IMR-90 (cell line): Measurements from ENCODE around the gene ACYP1. TPM values are rescaled to one million over a fixed set of nuclear protein-coding genes. Genes with fewer than 3 reads are reported as not detected.
A peak's percentile ranks its signal among the peaks of the same experiment; 100 is the strongest.

Experiments
- ATAC-seq: fragments of 200-7000 bp; cut with Tn5 transposase; 2 replicates; pipeline ENCODE4 v1.9.1; 2020; ENCODE audit warnings: low read depth, mild to moderate bottlenecking, moderate library complexity
- BruUV-seq: library from RNA; stranded (reverse); fragments of 400-500 nt; replicated peaks from 2 replicates; lab custom pipeline; 2021; lab: Mats Ljungman, UMichigan
- CTCF ChIA-PET: fragments of 300-600 bp; formaldehyde crosslinking; extraction: SDS; loops from one replicate; lab custom pipeline; 2021; ENCODE audit warnings: antibody characterized with exemption; lab: Yijun Ruan, JAX
- POLR2A ChIA-PET: fragments of 300-600 bp; sonication (Branson Sonifier 250); formaldehyde crosslinking; loops from one replicate; lab custom pipeline; 2022; ENCODE audit warnings: antibody characterized with exemption; ENCODE audit not compliant: unreplicated experiment; lab: Charles Lee
- DNase-seq: peaks from one replicate; pipeline ENCODE4 v3.0.0; 2013
- H2AFZ ChIP-seq: replicated peaks from 2 replicates; pipeline ENCODE3; 2013; ENCODE audit warnings: low read length, mild to moderate bottlenecking; ENCODE audit not compliant: poor library complexity
- H2AK5ac ChIP-seq: 2 replicates; pipeline ENCODE4 v1.6.1; 2013; ENCODE audit warnings: low read depth, low read length, inconsistent platforms
- H2AK9ac ChIP-seq: replicated peaks from 2 replicates; pipeline ENCODE3; 2013; ENCODE audit warnings: mild to moderate bottlenecking, low read depth, low read length, moderate library complexity; ENCODE audit not compliant: poor library complexity
- H2BK120ac ChIP-seq: 2 replicates; pipeline ENCODE4 v1.6.1; 2013; ENCODE audit warnings: low read depth, low read length, inconsistent platforms
- H2BK15ac ChIP-seq: 3 replicates; pipeline ENCODE4 v1.6.1; 2013; ENCODE audit warnings: low read depth, low read length, inconsistent platforms
- H2BK20ac ChIP-seq: 2 replicates; pipeline ENCODE4 v1.6.1; 2013; ENCODE audit warnings: low read depth, mild to moderate bottlenecking, inconsistent platforms, low read length, moderate library complexity
- H2BK5ac ChIP-seq: 2 replicates; pipeline ENCODE4 v1.6.1; 2013; ENCODE audit warnings: mild to moderate bottlenecking, low read depth, low read length, inconsistent platforms; ENCODE audit not compliant: poor library complexity, severe bottlenecking
- H3K14ac ChIP-seq: replicated peaks from 2 replicates; pipeline ENCODE4 v1.6.1; 2013; ENCODE audit warnings: low read depth, low read length, inconsistent platforms
- H3K18ac ChIP-seq: 2 replicates; pipeline ENCODE4 v1.6.1; 2013; ENCODE audit warnings: low read depth, low read length, control low read depth
- H3K23ac ChIP-seq: 2 replicates; pipeline ENCODE4 v1.6.1; 2013; ENCODE audit warnings: low read depth, low read length, inconsistent platforms
- H3K27ac ChIP-seq: 2 replicates; pipeline ENCODE4 v1.5.1; 2013; ENCODE audit warnings: mild to moderate bottlenecking, control low read depth, low read length; ENCODE audit not compliant: insufficient read depth
- H3K27me3 ChIP-seq: 2 replicates; pipeline ENCODE4 v1.6.1; 2013; ENCODE audit warnings: low read length; ENCODE audit not compliant: control insufficient read depth, insufficient read depth
- H3K36me3 ChIP-seq: 2 replicates; pipeline ENCODE4 v1.6.1; 2013; ENCODE audit warnings: low read length, mixed read lengths; ENCODE audit not compliant: control insufficient read depth, insufficient read depth
- H3K4ac ChIP-seq: 2 replicates; pipeline ENCODE4 v1.6.1; 2013; ENCODE audit warnings: low read depth, low read length, inconsistent platforms
- H3K4me1 ChIP-seq: 2 replicates; pipeline ENCODE4 v1.6.1; 2013; ENCODE audit warnings: low read length, mixed read lengths; ENCODE audit not compliant: control insufficient read depth, insufficient read depth
- H3K4me2 ChIP-seq: 2 replicates; pipeline ENCODE4 v1.6.1; 2013; ENCODE audit warnings: low read depth, mild to moderate bottlenecking, control low read depth, low read length, moderate library complexity
- H3K4me3 ChIP-seq: 2 replicates; pipeline ENCODE4 v1.5.1; 2013; ENCODE audit warnings: low read depth, mild to moderate bottlenecking, control low read depth, low read length, moderate library complexity; ENCODE audit not compliant: insufficient read depth
- H3K56ac ChIP-seq: 2 replicates; pipeline ENCODE4 v1.6.1; 2013; ENCODE audit warnings: low read length, inconsistent platforms; ENCODE audit not compliant: insufficient read depth; ENCODE audit errors: extremely low read depth
- H3K79me1 ChIP-seq, 2 experiments: 2 replicates each; pipeline ENCODE4 v1.6.1; 2013; ENCODE audit warnings: low read length in 2 of 2, inconsistent platforms in 1 of 2, low read depth in 1 of 2
- H3K9ac ChIP-seq: 2 replicates; pipeline ENCODE4 v1.6.1; 2013; ENCODE audit warnings: low read depth, low read length, control low read depth
- H3K9me1 ChIP-seq: 2 replicates; pipeline ENCODE4 v1.6.1; 2013; ENCODE audit warnings: low read length, inconsistent platforms; ENCODE audit not compliant: insufficient read depth
- H3K9me3 ChIP-seq: 2 replicates; pipeline ENCODE4 v1.6.1; 2013; ENCODE audit warnings: low read length; ENCODE audit not compliant: control insufficient read depth, insufficient read depth
- H4K20me1 ChIP-seq: 2 replicates; pipeline ENCODE4 v1.6.1; 2013; ENCODE audit warnings: low read length, inconsistent platforms; ENCODE audit not compliant: insufficient read depth
- H4K5ac ChIP-seq: 2 replicates; pipeline ENCODE4 v1.6.1; 2013; ENCODE audit warnings: mild to moderate bottlenecking, low read depth, low read length, control low read depth
- H4K8ac ChIP-seq, 2 experiments: 2 replicates each; pipeline ENCODE4 v1.6.1; 2013; ENCODE audit warnings: low read depth in 2 of 2, low read length in 2 of 2, control low read depth in 1 of 2, inconsistent platforms in 1 of 2
- H4K91ac ChIP-seq: 2 replicates; pipeline ENCODE4 v1.6.1; 2013; ENCODE audit warnings: low read depth, low read length, inconsistent platforms; ENCODE audit not compliant: insufficient read depth
- BHLHE40 ChIP-seq: fragments of 150-350 bp; IDR thresholded peaks from 2 replicates; pipeline ENCODE4 v1.6.1; 2016; ENCODE audit warnings: mild to moderate bottlenecking, low read depth, low read length
- MAFK ChIP-seq: IDR thresholded peaks from 2 replicates; pipeline ENCODE4 v1.6.1; 2012; ENCODE audit warnings: low read depth, low read length, improper control_type of control experiment
- MXI1 ChIP-seq: IDR thresholded peaks from 2 replicates; pipeline ENCODE4 v1.6.1; 2012; ENCODE audit warnings: low read depth, mild to moderate bottlenecking, low read length, moderate library complexity, borderline replicate concordance
- POLR2A ChIP-seq: IDR thresholded peaks from 2 replicates; pipeline ENCODE4 v1.6.1; 2012; ENCODE audit warnings: mild to moderate bottlenecking, low read depth, low read length
- WGBS, 2 experiments: methylation state at CpG; one replicate each; pipeline versions ENCODE4 v1.1.5 to v1.1.7; 2013; ENCODE audit warnings: missing lambda C conversion rate in 2 of 2; ENCODE audit not compliant: insufficient read length in 1 of 2; ENCODE audit errors: extremely low coverage in 2 of 2; 5-methylcytosine and 5-hydroxymethylcytosine counted together
- dilution Hi-C: fragments of 300-500 bp; cut with HindIII; formaldehyde crosslinking; loops from one replicate; pipeline ENCODE4 v1.14.3; 2018; ENCODE audit warnings: low sequenced_read_pairs; ENCODE audit not compliant: unreplicated experiment
- in situ Hi-C: fragments of 300-500 bp; cut with MboI; formaldehyde crosslinking; loops from 3 replicates; pipeline ENCODE4 v1.14.3; 2019; ENCODE audit warnings: low sequenced_read_pairs, inconsistent platforms, mixed read lengths
- intact Hi-C: fragments of 100-400 bp; cut with micrococcal nuclease; formaldehyde crosslinking; loops from 2 replicates; pipeline ENCODE4 v1.10.0; 2022
- polyA plus RNA-seq, 3 experiments: library from polyadenylated mRNA; depleted of rRNA; stranded (reverse); fragments of >200 nt; gene quantifications; 2 replicates each; pipeline ENCODE4 v1.2.3, GENCODE V29; 2012; ENCODE audit warnings: low replicate concordance in 1 of 3
- total RNA-seq: library from RNA; depleted of rRNA; stranded (reverse); fragments of >200 nt; gene quantifications from 2 replicates; pipeline ENCODE4 v1.2.3, GENCODE V29; 2012

The ACYP1 gene
- total and polyA plus RNA-seq, 2 of the 4 experiments (the other 2 are of a cell fraction), result 4.1 to 24.0 TPM

DNA sequence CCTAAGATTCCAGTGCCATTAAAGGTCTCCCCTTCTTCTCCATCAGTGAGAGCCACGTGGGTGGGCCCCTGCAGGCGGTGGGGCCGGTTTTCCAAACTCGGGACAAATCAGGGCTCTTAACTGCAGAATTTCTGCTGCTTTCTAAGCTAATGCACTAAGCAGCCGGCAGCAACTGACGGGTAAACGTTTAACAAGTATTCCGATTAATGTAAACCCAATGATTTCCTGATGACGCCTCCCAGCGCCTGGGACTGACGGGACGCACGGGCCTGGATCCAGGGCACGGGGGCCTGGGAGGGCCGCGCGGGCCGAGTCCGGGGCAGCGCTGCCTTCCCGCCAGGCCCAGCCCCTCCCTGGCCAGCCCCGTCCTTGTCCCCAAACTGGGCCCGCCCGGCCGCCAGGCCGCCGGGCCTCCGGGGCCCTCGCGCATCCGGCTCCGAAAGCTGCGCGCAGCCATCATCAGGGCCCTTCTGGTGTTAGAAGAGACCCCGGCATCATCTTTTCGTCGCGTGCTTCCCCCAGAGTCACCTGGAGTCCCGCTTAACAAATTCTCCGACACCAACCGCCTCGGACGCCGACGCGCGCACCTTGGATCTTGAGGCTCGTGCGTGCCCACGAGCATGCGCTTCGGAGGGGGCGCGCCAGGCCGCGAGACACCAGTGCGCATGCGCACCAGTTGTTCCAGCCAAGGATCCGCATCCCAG is 12.8 kb downstream of the ACYP1 start, which contains the start of gene MLH3:
TSS of gene MLH3 (minus strand) at position 616 of the 704 bp plus-strand sequence. CDS start 1,812 bp downstream, outside the sequence.
- peak within 1 kb of the TSS; percentile 45 for H3K56ac ChIP-seq
- peak within 1 kb of the TSS; percentile 63 for H3K4me2 ChIP-seq
- dilution Hi-C loops (no loop called here), in situ Hi-C loops (no loop called here), intact Hi-C loops (no loop called here)
- H3K27me3 ChIP-seq, result no peaks in the 10 kb centered on the region
- peaks cover 8 to 32% of the 10 kb centered on the region in 2 experiments; a peak in 3 of 4 replicates for H3K79me1 ChIP-seq
- CTCF ChIA-PET, result interaction anchor here (0.5 kb wide), 1 partner anchor 18 kb away, joined by 4 read pairs; no protein-coding TSS in a partner anchor
- H4K5ac ChIP-seq, result peak within 1 kb of the TSS; percentile 92
- peak within 1 kb of the TSS; percentile 97 for H2AK9ac ChIP-seq
- H4K20me1 ChIP-seq, result no peaks in the 10 kb centered on the region
- no TSS peak for BruUV-seq
- H3K36me3 ChIP-seq, result no peaks in the 10 kb centered on the region
- H4K91ac ChIP-seq, result peak within 1 kb of the TSS; percentile 76
- peak within 1 kb of the TSS; percentile 63 for H2BK5ac ChIP-seq
- H2AK5ac ChIP-seq, result no peak within 1 kb of the TSS
- TF ChIP-seq MAFK, result no peak
- peak; percentile 14; the same call in 1 of the 2 replicates for TF ChIP-seq BHLHE40
- peak; percentile 75 for TF ChIP-seq MXI1
- peak; percentile 35; the same call in 1 of the 2 replicates for TF ChIP-seq POLR2A
- peak within 1 kb of the TSS; percentile 90 for H2AFZ ChIP-seq
- POLR2A ChIA-PET, result no interaction called here
- H3K27ac ChIP-seq, result peak within 1 kb of the TSS; percentile 78
- 6% methylated on average over 32 of the region's 59 CpGs; no CpG with 5 or more reads in 1 of the 2 experiments for WGBS, 2 experiments
- H3K4me3 ChIP-seq, result peak within 1 kb of the TSS; percentile 68
- peak within 1 kb of the TSS; percentile 79 for H3K14ac ChIP-seq
- DNase-seq, result peak; percentile 64
- H2BK20ac ChIP-seq, result no peak within 1 kb of the TSS
- H3K18ac ChIP-seq, result peak within 1 kb of the TSS; percentile 1; the same call in 1 of the 2 replicates
- H2BK15ac ChIP-seq, result no peak within 1 kb of the TSS
- H3K9me3 ChIP-seq, result no peaks in the 10 kb centered on the region
- peaks cover 6% of the 10 kb centered on the region for H3K9me1 ChIP-seq
- H4K8ac ChIP-seq, result peak within 1 kb of the TSS; percentile 40 to 95
- H3K9ac ChIP-seq, result peak within 1 kb of the TSS; percentile 84
- peak within 1 kb of the TSS; percentile 25; the same call in 1 of the 2 replicates for H2BK120ac ChIP-seq
- H3K4ac ChIP-seq, result peak within 1 kb of the TSS; percentile 56
- peaks cover 8% of the 10 kb centered on the region for H3K4me1 ChIP-seq
- peak; percentile 81 for ATAC-seq
- peak within 1 kb of the TSS; percentile 62 for H3K23ac ChIP-seq
